Peyer's patch (tissue), 4 donors: Measurements from ENCODE around the gene NWD2. TPM values are rescaled to one million over a fixed set of nuclear protein-coding genes. Genes with fewer than 3 reads are reported as not detected.
A peak's percentile ranks its signal among the peaks of the same experiment; 100 is the strongest.

Source experiments
- DNase-seq, 3 donors: peaks; one replicate each; pipeline ENCODE4 v3.0.0-alpha.2; 2017 to 2019
- H3K27ac ChIP-seq, 4 donors: fragments of 200-600 bp; sonication (generic); one replicate each; pipeline ENCODE4 v1.5.1; 2016 to 2019
- H3K27me3 ChIP-seq, 2 donors: fragments of 200-600 bp; sonication (generic); one replicate each; pipeline ENCODE4 v1.5.1; 2019
- H3K36me3 ChIP-seq, 3 donors: fragments of 200-600 bp; sonication (generic); one replicate each; pipeline ENCODE4 v1.5.1; 2016 to 2019
- H3K4me1 ChIP-seq, 4 donors: fragments of 200-600 bp; sonication (generic); one replicate each; pipeline ENCODE4 v1.5.1; 2016 to 2019
- H3K4me3 ChIP-seq, 4 donors: fragments of 200-600 bp; sonication (generic); 1 replicate in 3 of 4; 2 replicates in 1 of 4; pipeline ENCODE4 v1.5.1; 2016 to 2019; ENCODE audit warnings: mild to moderate bottlenecking in 1 of 4
- H3K9me3 ChIP-seq, 4 donors: fragments of 200-600 bp; sonication (generic); one replicate each; pipeline ENCODE4 v1.5.1; 2016 to 2019; ENCODE audit warnings: mild to moderate bottlenecking in 1 of 4
- CTCF ChIP-seq, 6 experiments: fragments of 450-650 bp in 4 of 6; fragments of 200-600 bp in 2 of 6; sonication (generic) in 1 of 6; IDR thresholded peaks; one replicate each; pipeline ENCODE4 v1.5.1; 2017 to 2019; ENCODE audit warnings: antibody characterized with exemption in 6 of 6, mild to moderate bottlenecking in 3 of 6, moderate library complexity in 1 of 6
- POLR2A ChIP-seq, 2 donors: fragments of 450-650 bp; IDR thresholded peaks; one replicate each; pipeline ENCODE4 v1.5.1; 2017; ENCODE audit warnings: antibody characterized with exemption in 2 of 2, mild to moderate bottlenecking in 2 of 2, moderate library complexity in 2 of 2
- total RNA-seq, 4 donors: library from RNA; depleted of rRNA; stranded (reverse); fragments of >200 nt; gene quantifications; one replicate each; pipeline ENCODE4 v1.1.0, GENCODE V29; 2016

Gene NWD2
- total RNA-seq, 4 donors from 2014 or later = not detected

GRCh38 chr4:37453281-37453998, 208.9 kb downstream of the NWD2 start:
- peak; percentile 46 to 66 for TF ChIP-seq POLR2A (IDR thresholded peaks at IDR 0.05)
- no peak for TF ChIP-seq CTCF (IDR thresholded peaks at IDR 0.05)
- H3K4me3 ChIP-seq = peak overlapping the region; percentile 37 to 74 (median 48)
- H3K36me3 ChIP-seq = no peaks in the 10 kb centered on the region
- no peaks in the 10 kb centered on the region for H3K9me3 ChIP-seq
- DNase-seq = peak in 2 of 3 donors; percentile 86 to 89
- peak overlapping the region in 3 of 4 donors; percentile 61 to 85 (median 64) for H3K27ac ChIP-seq
- no peaks in the 10 kb centered on the region for H3K27me3 ChIP-seq
- peaks cover 0 to 5% (median 0%) of the 10 kb centered on the region in 4 donors for H3K4me1 ChIP-seq

GRCh38 chr4:37453999-37454800, 209.7 kb downstream of the NWD2 start:
- H3K27ac ChIP-seq = peak overlapping the region in 3 of 4 donors; percentile 61 to 85 (median 64)
- no peaks in the 10 kb centered on the region for H3K9me3 ChIP-seq
- DNase-seq = no peak
- peak overlapping the region; percentile 37 to 74 (median 48) for H3K4me3 ChIP-seq
- TF ChIP-seq CTCF (IDR thresholded peaks at IDR 0.05) = no peak
- no peak for TF ChIP-seq POLR2A (IDR thresholded peaks at IDR 0.05)
- H3K36me3 ChIP-seq = no peaks in the 10 kb centered on the region
- peaks cover 0 to 5% (median 0%) of the 10 kb centered on the region in 4 donors for H3K4me1 ChIP-seq
- H3K27me3 ChIP-seq = no peaks in the 10 kb centered on the region

GRCh38 chr4:37455301-37456131, 211.0 kb downstream of the NWD2 start:
- TF ChIP-seq CTCF (IDR thresholded peaks at IDR 0.05) (no peak), POLR2A (IDR thresholded peaks at IDR 0.05) (no peak)
- peaks cover 0 to 5% (median 0%) of the 10 kb centered on the region in 4 donors for H3K4me1 ChIP-seq
- no peaks in the 10 kb centered on the region for H3K27me3 ChIP-seq
- no peaks in the 10 kb centered on the region for H3K36me3 ChIP-seq
- peak in 1 of 3 donors; percentile 49 for DNase-seq
- peak overlapping the region in 3 of 4 donors; percentile 6 to 74 (median 29) for H3K4me3 ChIP-seq
- no peaks in the 10 kb centered on the region for H3K9me3 ChIP-seq
- peak overlapping the region in 3 of 4 donors; percentile 28 to 85 (median 41) for H3K27ac ChIP-seq

- H3K9me3 ChIP-seq = no peaks in the 10 kb centered on the region
- H3K27me3 ChIP-seq = no peaks in the 10 kb centered on the region
- no peak for DNase-seq
- no peak overlapping the region for H3K27ac ChIP-seq
- no peak for TF ChIP-seq CTCF (IDR thresholded peaks at IDR 0.05)
- no peak for TF ChIP-seq POLR2A (IDR thresholded peaks at IDR 0.05)
- no peaks in the 10 kb centered on the region for H3K4me1 ChIP-seq
- H3K4me3 ChIP-seq = no peak overlapping the region
- H3K36me3 ChIP-seq = no peaks in the 10 kb centered on the region
Measured at GRCh38 chr4:37461801-37462200, 217.3 kb downstream of the NWD2 start.
